ENCODE data around the gene KCNMA1.

KCNMA1 gene

GRCh38 chr10:76885816-76886215, 751.8 kb downstream of the KCNMA1 start:
- WGBS, 2 experiments, result 64 to 71% methylated on average over 4 of the region's 4 CpGs
- Histone ChIP-seq H3K27me3 (ENCODE audit: control insufficient read depth, insufficient read depth, low read length, poor library complexity, severe bottlenecking) (no peaks in the 10 kb centered on the region), H3K36me3 (ENCODE audit: control insufficient read depth, insufficient read depth, low read length) (no peaks in the 10 kb centered on the region), H3K9me3 (ENCODE audit: control insufficient read depth, low read length) (no peaks in the 10 kb centered on the region), H3K4me1 (ENCODE audit: control insufficient read depth, insufficient read depth, low read length) (peaks cover 16% of the 10 kb centered on the region), H3K27ac (ENCODE audit: insufficient read depth, low read depth, low read length, poor library complexity, severe bottlenecking) (no peak overlapping the region), H3K4me3 (ENCODE audit: insufficient read depth, low read depth, low read length) (no peak overlapping the region)

GRCh38 chr10:76884673-76885275, 752.8 kb downstream of the KCNMA1 start:
- peaks cover 16% of the 10 kb centered on the region for H3K4me1 ChIP-seq (ENCODE audit: control insufficient read depth, insufficient read depth, low read length)
- 90 to 100% methylated on average over 2 of the region's 4 CpGs for WGBS, 2 experiments
- H3K27me3 ChIP-seq (ENCODE audit: control insufficient read depth, insufficient read depth, low read length, poor library complexity, severe bottlenecking), result no peaks in the 10 kb centered on the region
- H3K36me3 ChIP-seq (ENCODE audit: control insufficient read depth, insufficient read depth, low read length), result no peaks in the 10 kb centered on the region
- H3K27ac ChIP-seq (ENCODE audit: insufficient read depth, low read depth, low read length, poor library complexity, severe bottlenecking), result no peak overlapping the region
- no peak overlapping the region for H3K4me3 ChIP-seq (ENCODE audit: insufficient read depth, low read depth, low read length)
- H3K9me3 ChIP-seq (ENCODE audit: control insufficient read depth, low read length), result no peaks in the 10 kb centered on the region

DNA sequence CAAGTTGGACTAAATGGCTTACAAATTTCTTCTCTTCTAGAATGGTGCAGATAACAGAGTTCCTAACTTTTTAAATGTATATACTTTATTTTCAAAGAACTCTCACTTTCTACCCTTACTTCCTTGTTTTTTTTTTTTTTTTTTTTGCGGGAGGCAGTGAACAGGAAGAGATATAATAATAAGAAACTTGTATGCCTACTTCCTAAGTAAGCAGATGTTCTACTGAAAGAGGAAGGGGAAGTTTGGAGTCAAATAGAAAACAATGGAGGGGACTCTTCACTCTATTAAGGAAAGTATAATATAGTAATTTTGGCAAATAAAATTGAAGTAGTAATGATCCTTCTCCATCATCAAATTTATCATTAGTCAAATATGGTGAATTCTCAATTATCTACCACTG, 754.0 kb downstream of the KCNMA1 start:
- WGBS, 2 experiments, result no CpG with 5 or more reads among the region's 1 CpG

DNA sequence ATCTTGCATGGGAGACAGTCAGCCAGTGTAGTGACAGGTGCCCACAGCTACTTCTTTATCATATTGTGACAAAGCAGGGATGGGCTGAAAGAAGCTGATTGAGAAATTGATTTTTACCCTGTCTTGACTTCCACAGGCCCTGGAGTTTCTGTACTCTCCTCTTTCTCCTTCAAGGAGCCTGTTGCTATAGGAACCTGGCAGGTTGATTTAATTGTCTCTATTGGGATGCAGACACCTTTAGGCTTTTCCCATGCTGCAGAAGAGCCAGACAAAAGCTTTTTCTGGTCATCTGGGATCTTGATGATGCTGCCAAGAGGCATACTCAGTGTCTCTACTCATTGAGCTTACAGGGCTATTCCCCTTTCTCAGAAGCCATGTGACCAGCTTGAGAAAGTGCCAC, 754.8 kb downstream of the KCNMA1 start:
- Histone ChIP-seq H3K27ac (ENCODE audit: insufficient read depth, low read depth, low read length, poor library complexity, severe bottlenecking) (no peak overlapping the region), H3K36me3 (ENCODE audit: control insufficient read depth, insufficient read depth, low read length) (no peaks in the 10 kb centered on the region), H3K4me3 (ENCODE audit: insufficient read depth, low read depth, low read length) (no peak overlapping the region), H3K27me3 (ENCODE audit: control insufficient read depth, insufficient read depth, low read length, poor library complexity, severe bottlenecking) (no peaks in the 10 kb centered on the region), H3K9me3 (ENCODE audit: control insufficient read depth, low read length) (no peaks in the 10 kb centered on the region), H3K4me1 (ENCODE audit: control insufficient read depth, insufficient read depth, low read length) (peaks cover 22% of the 10 kb centered on the region)

More for the DNA sequence above, 754.0 kb downstream of the KCNMA1 start:
- Histone ChIP-seq H3K4me3 (ENCODE audit: insufficient read depth, low read depth, low read length) (no peak overlapping the region), H3K27me3 (ENCODE audit: control insufficient read depth, insufficient read depth, low read length, poor library complexity, severe bottlenecking) (no peaks in the 10 kb centered on the region), H3K4me1 (ENCODE audit: control insufficient read depth, insufficient read depth, low read length) (peaks cover 22% of the 10 kb centered on the region), H3K36me3 (ENCODE audit: control insufficient read depth, insufficient read depth, low read length) (no peaks in the 10 kb centered on the region), H3K9me3 (ENCODE audit: control insufficient read depth, low read length) (no peaks in the 10 kb centered on the region), H3K27ac (ENCODE audit: insufficient read depth, low read depth, low read length, poor library complexity, severe bottlenecking) (no peak overlapping the region)

DNA sequence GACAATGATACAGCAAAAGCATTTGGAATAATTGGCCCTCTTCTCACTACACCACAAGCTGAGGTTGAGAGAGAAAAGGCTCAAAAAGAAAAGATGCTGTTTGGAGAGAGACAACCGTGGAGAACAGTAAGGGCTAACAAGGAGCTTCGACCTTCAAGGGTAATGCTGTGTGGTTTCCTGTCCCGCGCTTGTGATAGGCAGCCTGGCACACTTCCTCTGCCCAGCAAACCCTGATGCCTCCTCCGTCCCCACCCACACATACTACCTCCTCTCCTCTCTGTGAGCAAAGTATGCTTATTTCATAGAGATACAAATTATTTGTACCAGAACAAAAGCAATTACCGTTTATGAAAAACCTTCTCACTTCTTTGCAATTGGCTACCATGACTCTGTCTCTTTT, 755.4 kb downstream of the KCNMA1 start:
- Histone ChIP-seq H3K27ac (ENCODE audit: insufficient read depth, low read depth, low read length, poor library complexity, severe bottlenecking) (no peak overlapping the region), H3K4me3 (ENCODE audit: insufficient read depth, low read depth, low read length) (no peak overlapping the region), H3K27me3 (ENCODE audit: control insufficient read depth, insufficient read depth, low read length, poor library complexity, severe bottlenecking) (no peaks in the 10 kb centered on the region), H3K4me1 (ENCODE audit: control insufficient read depth, insufficient read depth, low read length) (peaks cover 22% of the 10 kb centered on the region), H3K9me3 (ENCODE audit: control insufficient read depth, low read length) (no peaks in the 10 kb centered on the region), H3K36me3 (ENCODE audit: control insufficient read depth, insufficient read depth, low read length) (no peaks in the 10 kb centered on the region)
- WGBS, 2 experiments, result 81 to 83% methylated on average over 6 of the region's 6 CpGs

DNA sequence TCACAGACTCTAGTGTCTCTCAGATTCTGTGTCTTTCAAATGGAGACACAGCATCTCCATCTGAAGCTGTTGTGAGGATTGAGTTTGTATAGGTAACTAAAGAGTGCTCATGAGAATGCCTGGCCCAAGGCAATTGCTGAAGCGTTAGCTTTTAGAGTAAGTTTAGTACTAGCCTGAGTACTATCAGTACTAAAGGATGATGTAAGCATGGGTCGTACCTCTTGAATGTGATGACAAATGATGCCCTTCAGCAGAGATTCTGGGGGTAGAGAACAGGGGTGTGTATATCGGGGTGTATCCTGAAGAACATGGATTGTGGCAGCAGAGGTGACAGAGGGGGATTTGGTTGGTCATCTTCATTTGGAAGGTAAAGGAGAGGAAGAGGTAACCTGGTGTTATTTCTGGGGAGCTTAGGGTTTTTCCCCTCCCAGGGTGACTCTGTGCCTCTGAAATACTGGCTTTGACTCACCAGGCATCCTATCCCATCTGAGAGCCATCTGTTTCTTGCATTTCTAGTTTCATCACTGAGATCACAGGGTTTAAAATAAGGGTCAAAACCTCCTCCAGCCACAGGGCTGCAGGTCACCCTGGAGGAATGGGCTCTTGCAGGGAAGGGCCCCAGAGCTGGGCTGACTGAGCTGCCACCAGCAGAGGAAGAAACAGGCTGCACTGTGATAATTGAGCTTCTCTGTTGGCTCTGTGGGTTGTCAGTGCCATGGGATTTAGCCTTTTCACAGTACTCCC, 756.0 kb downstream of the KCNMA1 start:
- H3K36me3 ChIP-seq (ENCODE audit: control insufficient read depth, insufficient read depth, low read length), result no peaks in the 10 kb centered on the region
- 95 to 96% methylated on average over 3 of the region's 3 CpGs for WGBS, 2 experiments
- H3K4me3 ChIP-seq (ENCODE audit: insufficient read depth, low read depth, low read length), result no peak overlapping the region
- H3K27me3 ChIP-seq (ENCODE audit: control insufficient read depth, insufficient read depth, low read length, poor library complexity, severe bottlenecking), result no peaks in the 10 kb centered on the region
- no peak overlapping the region for H3K27ac ChIP-seq (ENCODE audit: insufficient read depth, low read depth, low read length, poor library complexity, severe bottlenecking)
- no peaks in the 10 kb centered on the region for H3K9me3 ChIP-seq (ENCODE audit: control insufficient read depth, low read length)
- peaks cover 21% of the 10 kb centered on the region for H3K4me1 ChIP-seq (ENCODE audit: control insufficient read depth, insufficient read depth, low read length)

- H3K9me3 ChIP-seq (ENCODE audit: control insufficient read depth, low read length), result no peaks in the 10 kb centered on the region
- 90 to 96% methylated on average over 4 of the region's 4 CpGs for WGBS, 2 experiments
- H3K4me1 ChIP-seq (ENCODE audit: control insufficient read depth, insufficient read depth, low read length), result peaks cover 14% of the 10 kb centered on the region
- H3K27me3 ChIP-seq (ENCODE audit: control insufficient read depth, insufficient read depth, low read length, poor library complexity, severe bottlenecking), result no peaks in the 10 kb centered on the region
- no peak overlapping the region for H3K4me3 ChIP-seq (ENCODE audit: insufficient read depth, low read depth, low read length)
- no peaks in the 10 kb centered on the region for H3K36me3 ChIP-seq (ENCODE audit: control insufficient read depth, insufficient read depth, low read length)
- no peak overlapping the region for H3K27ac ChIP-seq (ENCODE audit: insufficient read depth, low read depth, low read length, poor library complexity, severe bottlenecking)
Observed at GRCh38 chr10:76880931-76881330, 756.7 kb downstream of the KCNMA1 start.

GRCh38 chr10:76879116-76879913, 758.3 kb downstream of the KCNMA1 start:
- H3K4me1 ChIP-seq (ENCODE audit: control insufficient read depth, insufficient read depth, low read length), result peaks cover 9% of the 10 kb centered on the region
- H3K36me3 ChIP-seq (ENCODE audit: control insufficient read depth, insufficient read depth, low read length), result no peaks in the 10 kb centered on the region
- H3K9me3 ChIP-seq (ENCODE audit: control insufficient read depth, low read length), result no peaks in the 10 kb centered on the region
- WGBS, 2 experiments, result 88 to 90% methylated on average over 8 to 9 of the region's 9 CpGs
- no peaks in the 10 kb centered on the region for H3K27me3 ChIP-seq (ENCODE audit: control insufficient read depth, insufficient read depth, low read length, poor library complexity, severe bottlenecking)
- H3K4me3 ChIP-seq (ENCODE audit: insufficient read depth, low read depth, low read length), result no peak overlapping the region
- H3K27ac ChIP-seq (ENCODE audit: insufficient read depth, low read depth, low read length, poor library complexity, severe bottlenecking), result no peak overlapping the region

DNA sequence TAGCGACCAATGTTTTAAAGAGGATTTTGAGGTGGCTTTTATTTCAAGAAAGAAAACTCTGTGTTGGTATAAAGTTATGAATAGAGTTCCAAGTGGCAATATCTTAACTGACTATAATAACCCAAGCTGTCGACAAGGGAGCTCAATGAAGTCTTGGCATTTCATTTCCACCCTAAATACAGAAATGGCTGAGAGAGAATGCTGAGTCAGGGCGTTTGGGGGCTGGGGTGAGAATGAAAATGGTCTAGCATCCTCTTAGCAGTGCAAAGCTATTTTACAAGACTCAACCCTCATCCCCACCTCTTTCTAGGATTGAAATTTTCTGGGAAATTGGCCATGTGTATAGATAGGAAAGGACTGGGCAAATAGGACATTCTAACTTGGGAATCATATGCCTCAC, 759.1 kb downstream of the KCNMA1 start:
- no peaks in the 10 kb centered on the region for H3K9me3 ChIP-seq (ENCODE audit: control insufficient read depth, low read length)
- H3K27ac ChIP-seq (ENCODE audit: insufficient read depth, low read depth, low read length, poor library complexity, severe bottlenecking), result no peak overlapping the region
- peaks cover 9% of the 10 kb centered on the region for H3K4me1 ChIP-seq (ENCODE audit: control insufficient read depth, insufficient read depth, low read length)
- no peaks in the 10 kb centered on the region for H3K27me3 ChIP-seq (ENCODE audit: control insufficient read depth, insufficient read depth, low read length, poor library complexity, severe bottlenecking)
- no peaks in the 10 kb centered on the region for H3K36me3 ChIP-seq (ENCODE audit: control insufficient read depth, insufficient read depth, low read length)
- no peak overlapping the region for H3K4me3 ChIP-seq (ENCODE audit: insufficient read depth, low read depth, low read length)
- WGBS, 2 experiments, result 90 to 100% methylated on average over 1 to 3 of the region's 3 CpGs

GRCh38 chr10:76874896-76875295, 762.7 kb downstream of the KCNMA1 start:
- 91 to 93% methylated on average over 3 of the region's 3 CpGs for WGBS, 2 experiments
- H3K27me3 ChIP-seq (ENCODE audit: control insufficient read depth, insufficient read depth, low read length, poor library complexity, severe bottlenecking), result no peaks in the 10 kb centered on the region

More at GRCh38 chr10:76874896-76875295, 762.7 kb downstream of the KCNMA1 start:
- Histone ChIP-seq H3K4me1 (ENCODE audit: control insufficient read depth, insufficient read depth, low read length) (peaks cover 6% of the 10 kb centered on the region), H3K4me3 (ENCODE audit: insufficient read depth, low read depth, low read length) (no peak overlapping the region), H3K36me3 (ENCODE audit: control insufficient read depth, insufficient read depth, low read length) (no peaks in the 10 kb centered on the region), H3K9me3 (ENCODE audit: control insufficient read depth, low read length) (no peaks in the 10 kb centered on the region), H3K27ac (ENCODE audit: insufficient read depth, low read depth, low read length, poor library complexity, severe bottlenecking) (no peak overlapping the region)

All from ectodermal cell (in vitro differentiated cells).